ENCODE results near the gene TBC1D1.

DNA sequence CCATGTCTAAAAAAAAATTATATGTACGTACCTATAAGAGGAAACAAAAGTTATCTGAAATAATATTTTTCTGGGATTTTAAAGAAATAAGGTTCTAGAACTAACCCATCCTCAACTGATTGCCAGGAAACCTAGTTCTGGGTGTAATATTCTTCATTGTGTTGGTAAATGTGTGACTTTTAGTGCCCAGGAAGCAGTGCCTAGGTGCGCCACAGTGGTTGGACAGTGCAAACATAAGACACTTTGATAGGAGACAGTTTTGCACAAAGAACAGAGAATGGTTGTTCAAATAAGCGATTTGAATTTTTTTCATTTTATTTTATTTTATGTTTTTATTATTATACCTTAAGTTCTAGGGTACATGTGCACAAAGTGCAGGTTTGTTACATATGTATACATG, 47.3 kb downstream of the TBC1D1 start:
- TF ChIP-seq, protein P1, sequence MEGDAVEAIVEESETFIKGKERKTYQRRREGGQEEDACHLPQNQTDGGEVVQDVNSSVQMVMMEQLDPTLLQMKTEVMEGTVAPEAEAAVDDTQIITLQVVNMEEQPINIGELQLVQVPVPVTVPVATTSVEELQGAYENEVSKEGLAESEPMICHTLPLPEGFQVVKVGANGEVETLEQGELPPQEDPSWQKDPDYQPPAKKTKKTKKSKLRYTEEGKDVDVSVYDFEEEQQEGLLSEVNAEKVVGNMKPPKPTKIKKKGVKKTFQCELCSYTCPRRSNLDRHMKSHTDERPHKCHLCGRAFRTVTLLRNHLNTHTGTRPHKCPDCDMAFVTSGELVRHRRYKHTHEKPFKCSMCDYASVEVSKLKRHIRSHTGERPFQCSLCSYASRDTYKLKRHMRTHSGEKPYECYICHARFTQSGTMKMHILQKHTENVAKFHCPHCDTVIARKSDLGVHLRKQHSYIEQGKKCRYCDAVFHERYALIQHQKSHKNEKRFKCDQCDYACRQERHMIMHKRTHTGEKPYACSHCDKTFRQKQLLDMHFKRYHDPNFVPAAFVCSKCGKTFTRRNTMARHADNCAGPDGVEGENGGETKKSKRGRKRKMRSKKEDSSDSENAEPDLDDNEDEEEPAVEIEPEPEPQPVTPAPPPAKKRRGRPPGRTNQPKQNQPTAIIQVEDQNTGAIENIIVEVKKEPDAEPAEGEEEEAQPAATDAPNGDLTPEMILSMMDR (optimal IDR thresholded peaks at IDR 0.05 in 1 of 3, IDR thresholded peaks at IDR 0.05 in 1 of 3, conservative IDR thresholded peaks at IDR 0.05 in 1 of 3; ENCODE audit: extremely low read depth in 1 of 3, insufficient read depth in 2 of 3, low read length in 3 of 3): no peak
- TF ChIP-seq EZH2 (IDR thresholded peaks at IDR 0.05; ENCODE audit: low read length): no peak

Data from keratinocyte (primary cell).